Neural progenitor cell (in vitro differentiated cells): ENCODE data around the gene SLC4A4. TPM values are rescaled to one million over a fixed set of nuclear protein-coding genes. Genes with fewer than 3 reads are reported as not detected.

Experiments used
- DNase-seq: peaks from one replicate; pipeline ENCODE4 v3.0.0-alpha.2; 2016; ENCODE audit warnings: low spot score
- H2AFZ ChIP-seq: fragments of 200-600 bp; sonication (generic); replicated peaks from 2 replicates; pipeline ENCODE4 v1.6.1; 2016; ENCODE audit warnings: antibody characterized with exemption
- H3F3A ChIP-seq: fragments of 200-600 bp; sonication (generic); 2 replicates; pipeline ENCODE4 v1.6.1; 2016; ENCODE audit warnings: antibody characterized with exemption, low read depth
- H3K27ac ChIP-seq: fragments of 200-600 bp; sonication (generic); 2 replicates; pipeline ENCODE4 v1.5.1; 2016; ENCODE audit warnings: mild to moderate bottlenecking
- H3K27me3 ChIP-seq: fragments of 200-600 bp; sonication (generic); 2 replicates; pipeline ENCODE4 v1.6.1; 2016; ENCODE audit warnings: mild to moderate bottlenecking, moderate library complexity
- H3K36me3 ChIP-seq: fragments of 200-600 bp; sonication (generic); 2 replicates; pipeline ENCODE4 v1.5.1; 2016
- H3K4me1 ChIP-seq: fragments of 200-600 bp; sonication (generic); 2 replicates; pipeline ENCODE4 v1.6.1; 2016; ENCODE audit warnings: mixed run types
- H3K4me2 ChIP-seq: fragments of 200-600 bp; sonication (generic); 2 replicates; pipeline ENCODE4 v1.6.1; 2016
- H3K4me3 ChIP-seq: fragments of 200-600 bp; sonication (generic); 2 replicates; pipeline ENCODE4 v1.5.1; 2016
- H3K79me2 ChIP-seq: fragments of 200-600 bp; sonication (generic); 2 replicates; pipeline ENCODE4 v1.6.1; 2016; ENCODE audit warnings: low read depth
- H3K9ac ChIP-seq: fragments of 200-600 bp; sonication (generic); 2 replicates; pipeline ENCODE4 v1.6.1; 2016
- H3K9me3 ChIP-seq: fragments of 200-600 bp; sonication (generic); 2 replicates; pipeline ENCODE4 v1.5.1; 2016; ENCODE audit warnings: low read depth
- H4K20me1 ChIP-seq: fragments of 200-600 bp; sonication (generic); 2 replicates; pipeline ENCODE4 v1.6.1; 2016; ENCODE audit warnings: low read depth
- H3K27ac Mint-ChIP-seq: 3 replicates; pipeline ENCODE4 v1.8.0; 2021; ENCODE audit warnings: mixed read lengths
- H3K27me3 Mint-ChIP-seq: 2 replicates; pipeline ENCODE4 v1.8.0; 2022; ENCODE audit warnings: low read depth, mild to moderate bottlenecking, inconsistent platforms, moderate library complexity, mixed read lengths; ENCODE audit not compliant: insufficient read depth
- H3K36me3 Mint-ChIP-seq: 3 replicates; pipeline ENCODE4 v1.8.0; 2021; ENCODE audit warnings: mixed read lengths
- H3K4me1 Mint-ChIP-seq: 3 replicates; pipeline ENCODE4 v1.8.0; 2021; ENCODE audit warnings: mixed read lengths
- H3K4me3 Mint-ChIP-seq: 3 replicates; pipeline ENCODE4 v1.8.0; 2021; ENCODE audit warnings: mild to moderate bottlenecking, moderate library complexity, mixed read lengths
- H3K9me3 Mint-ChIP-seq: 3 replicates; pipeline ENCODE4 v1.8.0; 2020; ENCODE audit warnings: mixed read lengths
- CTCF ChIP-seq: fragments of 200-600 bp; sonication (generic); IDR thresholded peaks from 2 replicates; pipeline ENCODE4 v1.5.1; 2017; ENCODE audit warnings: antibody characterized with exemption, mild to moderate bottlenecking
- EZH2 ChIP-seq: fragments of 200-600 bp; sonication (generic); IDR thresholded peaks from 2 replicates; pipeline ENCODE4 v1.6.1; 2017; ENCODE audit warnings: antibody characterized with exemption, mild to moderate bottlenecking, moderate library complexity
- EZH2phosphoT487 ChIP-seq: fragments of 200-600 bp; sonication (generic); IDR thresholded peaks from 2 replicates; pipeline ENCODE4 v1.6.1; 2017; ENCODE audit warnings: antibody characterized with exemption
- total RNA-seq: library from RNA; depleted of rRNA; stranded (reverse); fragments of >200 nt; gene quantifications from 2 replicates; pipeline ENCODE4 v1.2.3, GENCODE V29; 2015; ENCODE audit warnings: low replicate concordance

SLC4A4 gene
- total RNA-seq, 1 donor from 2014 or later, result not detected

DNA sequence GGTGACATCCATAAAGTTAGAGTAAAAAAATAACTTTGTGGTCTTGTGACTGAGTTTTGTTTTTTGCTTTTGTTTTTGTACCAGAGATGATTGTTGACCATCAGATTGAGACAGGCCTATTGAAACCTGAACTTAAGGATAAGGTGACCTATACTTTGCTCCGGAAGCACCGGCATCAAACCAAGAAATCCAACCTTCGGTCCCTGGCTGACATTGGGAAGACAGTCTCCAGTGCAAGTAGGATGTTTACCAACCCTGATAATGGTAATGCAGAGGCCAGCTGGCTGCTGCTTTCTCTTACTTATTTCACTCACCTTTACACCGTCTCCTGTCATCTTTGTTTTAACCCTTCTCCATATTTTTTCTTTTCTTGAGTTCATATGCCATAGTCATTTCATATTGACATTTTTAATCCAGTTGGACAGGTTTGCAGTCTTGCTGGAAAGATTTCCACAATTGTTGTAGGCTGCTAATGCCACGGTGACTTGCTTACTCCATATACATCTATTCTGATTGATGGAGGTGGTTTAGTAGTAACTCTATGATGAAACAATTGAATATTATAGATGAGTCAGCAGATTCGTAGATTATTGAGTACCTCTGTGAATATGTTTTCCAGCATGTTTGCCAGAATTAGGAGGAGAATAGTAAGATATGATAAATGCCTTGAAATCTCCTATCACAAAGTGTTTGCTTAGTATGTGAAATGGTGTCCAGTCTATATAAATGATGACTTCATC lies 18.3 kb downstream of the SLC4A4 start:
- TF ChIP-seq CTCF, result no peak
- TF ChIP-seq EZH2, result no peak
- no peak for TF ChIP-seq EZH2phosphoT487
- H3K27me3 ChIP-seq, result no peaks in the 10 kb centered on the region
- no peak overlapping the region for H3K27ac ChIP-seq
- H3K4me2 ChIP-seq, result no peak overlapping the region
- no peak overlapping the region for H3K9ac ChIP-seq
- H3K4me1 ChIP-seq, result no peaks in the 10 kb centered on the region
- no peak overlapping the region for H3K4me3 ChIP-seq
- Mint-ChIP-seq H3K36me3 (no peaks in the 10 kb centered on the region), H3K4me3 (no peak overlapping the region), H3K27me3 (no peaks in the 10 kb centered on the region), H3K4me1 (no peaks in the 10 kb centered on the region), H3K27ac (no peak overlapping the region), H3K9me3 (no peaks in the 10 kb centered on the region)
- H3K79me2 ChIP-seq, result no peaks in the 10 kb centered on the region
- no peaks in the 10 kb centered on the region for H3F3A ChIP-seq
- no peak overlapping the region for H2AFZ ChIP-seq
- H4K20me1 ChIP-seq, result no peaks in the 10 kb centered on the region
- H3K36me3 ChIP-seq, result no peaks in the 10 kb centered on the region
- no peaks in the 10 kb centered on the region for H3K9me3 ChIP-seq
- no peak for DNase-seq

GRCh38 chr4:71360844-71361243 lies 22.0 kb downstream of the SLC4A4 start:
- DNase-seq, result no peak
- H3K4me3 ChIP-seq, result no peak overlapping the region
- no peak overlapping the region for H3K9ac ChIP-seq
- no peaks in the 10 kb centered on the region for H3K27me3 ChIP-seq
- Mint-ChIP-seq H3K4me3 (no peak overlapping the region), H3K27ac (no peak overlapping the region), H3K9me3 (no peaks in the 10 kb centered on the region), H3K4me1 (no peaks in the 10 kb centered on the region), H3K27me3 (no peaks in the 10 kb centered on the region), H3K36me3 (no peaks in the 10 kb centered on the region)
- H2AFZ ChIP-seq, result no peak overlapping the region
- peaks cover 3% of the 10 kb centered on the region for H3K4me1 ChIP-seq
- no peak overlapping the region for H3K4me2 ChIP-seq
- no peaks in the 10 kb centered on the region for H3K36me3 ChIP-seq
- H3F3A ChIP-seq, result no peaks in the 10 kb centered on the region
- H3K9me3 ChIP-seq, result no peaks in the 10 kb centered on the region
- H3K27ac ChIP-seq, result no peak overlapping the region
- no peaks in the 10 kb centered on the region for H4K20me1 ChIP-seq
- no peak for TF ChIP-seq CTCF
- no peak for TF ChIP-seq EZH2phosphoT487
- no peak for TF ChIP-seq EZH2
- H3K79me2 ChIP-seq, result no peaks in the 10 kb centered on the region

GRCh38 chr4:71361476-71361875 lies 22.7 kb downstream of the SLC4A4 start:
- no peak overlapping the region for H3K4me3 ChIP-seq
- no peaks in the 10 kb centered on the region for H3F3A ChIP-seq
- TF ChIP-seq EZH2, result no peak
- no peak for TF ChIP-seq EZH2phosphoT487
- no peak for TF ChIP-seq CTCF
- no peaks in the 10 kb centered on the region for H3K79me2 ChIP-seq
- Mint-ChIP-seq H3K4me1 (no peaks in the 10 kb centered on the region), H3K36me3 (no peaks in the 10 kb centered on the region), H3K27ac (no peak overlapping the region), H3K4me3 (no peak overlapping the region), H3K27me3 (no peaks in the 10 kb centered on the region), H3K9me3 (no peaks in the 10 kb centered on the region)
- no peak overlapping the region for H3K9ac ChIP-seq
- H3K9me3 ChIP-seq, result no peaks in the 10 kb centered on the region
- no peaks in the 10 kb centered on the region for H3K27me3 ChIP-seq
- no peak overlapping the region for H3K4me2 ChIP-seq
- H3K36me3 ChIP-seq, result no peaks in the 10 kb centered on the region
- H4K20me1 ChIP-seq, result no peaks in the 10 kb centered on the region
- no peak overlapping the region for H2AFZ ChIP-seq
- no peak for DNase-seq
- no peak overlapping the region for H3K27ac ChIP-seq
- peaks cover 3% of the 10 kb centered on the region for H3K4me1 ChIP-seq
